HG03558 (cell line): ENCODE data around the gene CBX2.

Experiments used
- ATAC-seq: cut with Tn5 transposase; IDR thresholded peaks from one replicate; pipeline ENCODE4 v1.9.1; 2021; ENCODE audit warnings: moderate number of reproducible peaks; ENCODE audit not compliant: unreplicated experiment; ENCODE audit errors: extremely low read depth

CBX2 gene

DNA sequence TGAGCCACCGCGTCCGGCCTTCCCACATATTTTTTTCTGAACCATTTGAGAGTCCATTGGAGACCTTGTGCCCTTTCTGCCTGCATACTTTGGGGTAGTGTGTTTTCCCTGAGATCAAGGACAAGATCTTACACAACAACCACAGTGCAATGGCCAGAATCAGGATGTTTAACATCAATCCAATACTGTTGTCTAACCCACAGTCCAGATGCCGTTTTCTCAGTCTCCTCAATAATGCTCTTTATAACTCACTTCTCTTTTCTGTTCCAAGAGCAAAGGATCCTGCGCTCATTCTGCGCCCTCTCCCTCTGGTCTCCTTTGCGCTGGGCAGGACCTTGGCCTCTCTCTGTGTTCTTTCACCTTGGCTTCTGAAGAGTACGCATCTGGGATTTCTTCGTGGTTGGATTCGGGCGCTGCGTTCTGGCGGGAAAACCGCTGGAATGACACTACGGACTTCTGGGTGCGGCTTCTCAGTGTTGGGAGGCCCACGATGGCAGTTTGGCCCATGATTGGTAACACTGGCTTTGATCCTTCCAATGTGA lies 44.7 kb downstream of the CBX2 start:
- ATAC-seq = no peak

DNA sequence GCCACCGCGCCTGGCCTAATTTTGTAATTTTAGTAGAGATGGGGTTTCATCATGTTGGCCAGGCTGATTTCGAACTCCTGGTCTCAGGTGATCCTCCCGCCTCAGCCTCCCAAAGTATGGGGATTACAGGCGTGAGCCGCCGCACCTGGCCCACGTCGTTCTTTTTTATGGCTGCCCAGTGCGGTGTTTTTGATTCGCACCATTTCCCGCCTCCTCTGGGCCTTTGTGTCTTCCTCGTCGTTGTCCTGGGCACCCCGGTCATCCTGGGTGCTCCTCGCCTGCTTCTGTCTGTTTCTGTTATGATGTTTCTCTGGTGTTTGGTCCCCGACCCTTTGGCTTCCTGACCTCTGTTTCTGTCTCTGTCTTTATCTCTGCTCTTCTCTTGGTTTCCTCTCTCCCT lies 46.3 kb downstream of the CBX2 start:
- no peak for ATAC-seq

- ATAC-seq = no peak
Measured at GRCh38 chr17:79824893-79825579, 47.1 kb downstream of the CBX2 start.

DNA sequence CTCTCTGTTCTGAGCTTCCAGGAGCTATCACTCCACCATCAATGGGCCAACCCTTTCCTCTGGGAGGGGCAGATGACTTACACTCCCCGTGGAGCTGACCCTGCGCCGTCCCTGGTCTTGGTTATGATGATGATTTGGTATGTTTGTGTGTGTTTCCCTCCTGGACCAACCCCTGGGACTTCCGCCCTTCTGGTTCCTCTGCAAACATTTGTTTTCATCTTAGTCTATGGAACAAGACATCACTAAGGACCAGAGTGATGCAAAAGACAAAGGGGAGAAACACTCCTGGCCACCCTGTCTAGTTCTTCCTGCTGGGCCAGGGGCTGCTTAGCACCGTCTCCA lies 47.6 kb downstream of the CBX2 start:
- ATAC-seq = no peak

- ATAC-seq = no peak
Measured at GRCh38 chr17:79826204-79826680, 48.3 kb downstream of the CBX2 start.

DNA sequence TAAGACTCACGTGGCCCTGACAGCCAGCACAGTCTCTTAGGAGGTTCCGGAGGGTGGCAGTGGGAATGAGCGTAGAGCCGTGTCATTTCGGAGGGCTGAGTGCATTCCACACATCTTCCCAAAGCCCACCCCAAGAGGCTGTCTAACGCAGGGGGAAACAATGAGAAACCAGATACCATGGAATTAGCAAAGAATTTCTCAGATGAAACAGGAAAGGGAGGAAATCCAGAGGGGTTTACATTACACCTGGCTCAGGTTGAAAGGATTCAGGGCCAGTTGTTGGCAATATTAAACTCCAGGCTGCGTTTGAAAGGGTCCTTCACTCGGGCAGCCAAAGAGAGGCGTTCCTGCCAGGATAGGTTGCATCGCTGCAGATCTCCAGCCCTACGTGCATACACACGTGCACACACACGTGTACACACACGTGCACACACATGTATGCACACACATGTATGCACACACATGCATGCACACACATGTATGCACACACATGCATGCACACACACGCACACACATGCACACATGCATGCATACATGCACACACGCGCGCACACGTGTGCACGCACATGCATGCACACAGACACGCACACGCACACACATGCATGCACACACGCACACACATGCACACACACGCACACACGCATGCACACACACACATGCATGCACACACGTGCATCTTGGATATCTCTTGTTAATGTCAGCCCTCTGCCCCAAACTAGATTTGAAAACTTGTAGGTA lies 49.1 kb downstream of the CBX2 start:
- ATAC-seq = no peak

GRCh38 chr17:79829004-79829403 lies 51.1 kb downstream of the CBX2 start:
- ATAC-seq = no peak

DNA sequence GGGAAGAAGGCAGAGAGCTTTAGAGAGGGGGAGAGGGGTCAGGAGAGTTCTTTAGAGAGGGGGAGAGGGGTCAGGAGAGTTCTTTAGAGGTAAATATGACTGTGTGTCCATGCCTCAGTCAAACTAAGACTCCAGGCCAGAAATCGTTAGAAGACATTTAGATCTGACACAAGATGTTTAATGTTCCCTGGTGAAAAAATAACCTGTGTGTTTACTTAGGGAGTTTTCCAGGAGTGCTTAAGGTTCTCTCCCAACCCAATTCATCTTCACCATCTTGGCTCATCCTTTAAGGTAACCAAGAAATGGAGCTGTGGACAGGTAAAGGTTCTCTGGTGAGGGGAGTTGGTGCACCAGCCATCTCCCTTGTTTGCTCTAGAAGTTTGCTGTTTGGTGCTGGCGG lies 51.5 kb downstream of the CBX2 start:
- no peak for ATAC-seq

- no peak for ATAC-seq
Measured at GRCh38 chr17:79830303-79830702, 52.4 kb downstream of the CBX2 start.

GRCh38 chr17:79830763-79831264 lies 52.9 kb downstream of the CBX2 start:
- no peak for ATAC-seq

DNA sequence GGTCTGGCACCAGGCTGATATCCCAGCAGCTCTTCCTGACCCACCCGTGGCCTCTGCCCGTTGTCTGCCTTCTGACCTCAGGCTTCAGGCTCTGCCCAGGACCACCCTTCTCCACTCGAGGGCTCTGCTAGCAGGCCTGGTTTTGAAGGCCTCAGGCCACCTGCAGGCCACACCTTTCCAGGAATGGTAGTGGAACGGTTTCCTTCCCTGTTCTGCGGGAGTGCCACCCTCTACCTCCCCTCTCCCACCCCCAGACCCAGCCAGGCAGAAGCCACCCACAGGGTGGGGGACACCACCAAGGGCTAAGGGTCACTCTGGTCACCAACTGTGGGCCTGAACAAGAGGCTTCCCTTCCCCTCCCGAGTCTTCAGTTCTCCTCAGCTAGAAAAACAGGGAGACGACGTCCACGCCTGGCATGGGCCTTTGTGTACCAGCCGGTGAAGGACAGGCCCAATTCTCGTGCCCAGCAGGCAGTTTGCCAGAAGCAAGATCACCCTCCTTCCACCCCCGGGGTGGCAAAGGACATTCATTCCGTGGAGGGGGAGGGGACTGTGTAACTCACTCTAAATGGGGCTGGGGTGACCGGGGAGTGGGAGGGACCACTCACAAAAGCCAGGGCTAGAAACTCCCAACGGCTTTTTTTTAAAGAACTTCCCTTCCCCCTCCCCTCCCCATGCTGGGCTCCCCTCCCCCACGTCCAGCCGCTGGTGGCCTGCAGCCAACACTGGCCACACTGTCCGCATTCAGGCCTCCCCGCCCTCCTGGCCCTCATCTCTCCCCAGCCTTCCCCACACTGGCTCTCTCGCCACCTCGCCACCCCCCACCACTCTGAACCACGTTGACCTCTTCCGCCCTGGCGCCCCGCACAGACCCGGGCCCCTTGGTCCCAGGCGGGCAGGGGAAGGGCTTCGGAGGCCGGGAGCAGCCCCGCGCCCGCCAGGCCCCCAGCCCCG lies 53.6 kb downstream of the CBX2 start:
- no peak for ATAC-seq

GRCh38 chr17:79832218-79833109 lies 54.5 kb downstream of the CBX2 start:
- no peak for ATAC-seq

GRCh38 chr17:79833110-79833450 lies 55.1 kb downstream of the CBX2 start:
- ATAC-seq = no peak

DNA sequence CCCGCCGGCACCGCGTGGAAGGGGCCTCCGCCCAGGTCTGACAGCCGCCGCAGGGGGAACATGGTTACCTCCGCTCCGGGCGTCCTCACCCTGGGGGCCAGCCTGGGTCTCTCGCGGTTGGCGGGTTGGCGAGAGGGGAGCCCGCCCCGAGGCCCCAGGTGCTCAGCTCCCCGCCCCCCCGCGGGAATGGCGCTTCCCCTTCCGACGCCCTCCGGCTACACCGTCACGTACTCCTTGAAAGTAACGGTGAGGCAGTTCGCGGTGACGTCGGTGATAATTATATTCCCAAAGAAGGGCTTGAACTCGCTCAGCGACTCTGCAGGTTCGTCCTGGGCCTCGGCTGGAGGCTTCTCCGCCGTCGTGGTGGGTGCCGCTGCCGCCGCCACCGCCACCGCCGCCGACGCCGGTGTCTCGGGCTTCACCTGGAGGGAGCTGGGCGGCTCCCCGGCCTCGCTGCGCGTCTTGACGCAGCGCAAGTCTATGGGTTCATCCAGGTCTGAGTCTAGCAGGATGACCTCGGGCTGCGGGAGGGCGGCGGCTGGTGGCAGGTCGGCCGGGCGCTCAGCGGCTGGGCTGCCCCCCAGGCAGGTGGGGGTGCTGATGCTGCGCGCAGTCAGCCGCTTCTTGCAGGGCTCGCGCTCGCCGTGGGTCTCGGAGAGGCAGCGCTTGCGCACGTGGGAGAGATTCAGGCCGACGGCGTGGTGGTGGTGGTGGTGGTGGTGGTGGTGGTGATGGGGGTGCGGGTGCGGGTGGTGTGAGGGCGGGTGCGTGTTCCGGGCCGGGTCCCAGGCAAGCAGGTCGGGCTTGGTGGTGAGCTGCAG lies 56.0 kb downstream of the CBX2 start:
- ATAC-seq = no peak

DNA sequence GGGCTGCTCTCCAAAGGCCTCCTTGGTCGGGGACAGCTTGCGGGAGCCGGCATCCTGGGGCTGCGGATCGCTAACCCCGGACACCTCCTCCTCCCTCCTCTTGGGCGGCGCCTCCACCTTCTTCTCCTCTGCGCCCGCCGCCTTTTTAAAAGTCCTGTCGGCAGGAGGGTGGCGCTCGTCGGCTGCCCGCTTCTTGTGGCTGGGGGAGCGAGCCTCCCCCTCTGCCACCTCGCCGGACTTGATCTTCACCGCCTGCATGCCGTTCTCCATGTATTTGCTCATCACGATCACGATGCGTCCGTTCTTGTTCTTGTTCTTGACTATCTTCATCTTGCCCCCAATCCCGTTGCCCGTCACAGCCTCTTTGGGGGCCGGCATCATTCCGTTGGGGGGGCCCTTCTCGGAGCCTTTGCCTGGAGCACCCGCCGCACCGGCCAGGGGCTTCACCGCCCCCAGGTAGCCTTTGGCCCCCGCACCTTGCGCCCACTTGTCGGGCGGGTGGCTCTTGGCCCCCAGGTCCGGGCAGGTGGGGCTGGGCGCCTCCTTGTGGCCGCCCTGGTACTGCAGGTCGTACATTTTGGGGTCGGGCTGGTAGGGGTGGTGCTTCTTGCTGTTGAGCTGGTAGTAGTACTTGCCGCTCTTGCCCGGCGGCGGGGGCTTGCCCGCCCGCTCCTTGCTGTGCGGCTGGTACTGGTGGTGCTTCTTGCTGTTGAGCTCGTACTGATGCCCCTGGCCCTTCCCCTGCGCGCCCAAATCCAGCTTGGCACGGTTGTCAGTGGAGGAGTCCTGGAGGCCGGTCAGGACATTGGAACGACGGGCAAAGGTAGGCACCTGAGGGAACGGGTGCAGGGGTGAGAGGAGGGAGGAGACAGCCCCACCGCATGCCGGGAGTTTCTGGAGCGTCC lies 56.9 kb downstream of the CBX2 start:
- ATAC-seq = no peak

DNA sequence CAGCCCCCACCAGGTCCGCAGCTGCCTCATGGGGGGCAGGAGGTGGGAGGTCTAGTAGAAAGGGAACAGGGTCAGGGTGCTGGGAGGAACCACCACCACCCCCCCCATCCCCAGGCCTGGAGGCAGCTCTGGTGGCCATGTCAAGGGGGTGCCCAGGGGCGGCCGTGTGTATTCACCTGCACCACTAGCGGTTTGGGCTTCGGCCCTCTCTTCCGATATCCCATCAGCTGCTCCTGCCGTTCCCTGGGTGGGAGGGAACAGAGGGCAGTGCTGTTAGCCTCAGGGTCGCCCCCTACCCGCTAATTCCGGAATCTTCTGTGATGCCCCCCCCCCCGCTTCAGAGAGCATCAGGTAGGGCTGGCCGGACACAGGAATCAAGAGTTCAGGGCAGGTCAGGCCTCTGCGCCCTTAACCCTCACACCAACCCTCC lies 57.5 kb downstream of the CBX2 start:
- no peak for ATAC-seq

- ATAC-seq = no peak
Measured at GRCh38 chr17:79835953-79836509, 58.1 kb downstream of the CBX2 start.
